Esophagus squamous epithelium (tissue), 4 donors: ENCODE measurements around the gene BANF2.

Experiments
- POLR2A ChIP-seq, 4 donors: fragments of 450-650 bp; IDR thresholded peaks; one replicate each; pipeline ENCODE4 v1.6.1; 2017; ENCODE audit warnings: antibody characterized with exemption in 4 of 4, mild to moderate bottlenecking in 4 of 4, moderate library complexity in 3 of 4
- TF ChIP-seq, protein P1 (sequence below), 6 experiments: fragments of 450-650 bp in 4 of 6; fragments of 200-600 bp in 2 of 6; sonication (generic) in 2 of 6; IDR thresholded peaks; one replicate each; pipeline ENCODE4 v1.5.1; 2016 to 2019; ENCODE audit warnings: antibody characterized with exemption in 6 of 6, mild to moderate bottlenecking in 4 of 6, moderate library complexity in 4 of 6

DNA sequence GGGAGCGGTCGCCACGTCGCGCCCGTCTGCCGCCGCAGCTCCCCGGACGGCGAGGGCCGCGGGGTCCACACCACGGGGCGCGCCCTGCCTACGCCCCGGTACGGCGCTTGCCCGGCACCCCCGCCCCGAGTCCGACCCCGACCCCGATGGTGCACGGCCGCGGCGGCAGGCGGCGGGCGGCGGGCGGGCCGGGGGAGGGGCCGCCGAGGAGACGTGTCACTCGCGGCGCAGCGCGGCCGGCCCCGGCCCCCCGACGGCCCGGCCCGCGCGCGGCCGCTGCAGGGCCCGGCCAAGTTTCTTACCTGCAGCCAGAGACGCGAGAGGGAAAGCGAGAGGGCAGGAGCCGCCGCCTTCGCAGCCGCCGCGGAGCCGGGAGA is 18.1 kb upstream of the BANF2 start:
- TF ChIP-seq, protein P1, sequence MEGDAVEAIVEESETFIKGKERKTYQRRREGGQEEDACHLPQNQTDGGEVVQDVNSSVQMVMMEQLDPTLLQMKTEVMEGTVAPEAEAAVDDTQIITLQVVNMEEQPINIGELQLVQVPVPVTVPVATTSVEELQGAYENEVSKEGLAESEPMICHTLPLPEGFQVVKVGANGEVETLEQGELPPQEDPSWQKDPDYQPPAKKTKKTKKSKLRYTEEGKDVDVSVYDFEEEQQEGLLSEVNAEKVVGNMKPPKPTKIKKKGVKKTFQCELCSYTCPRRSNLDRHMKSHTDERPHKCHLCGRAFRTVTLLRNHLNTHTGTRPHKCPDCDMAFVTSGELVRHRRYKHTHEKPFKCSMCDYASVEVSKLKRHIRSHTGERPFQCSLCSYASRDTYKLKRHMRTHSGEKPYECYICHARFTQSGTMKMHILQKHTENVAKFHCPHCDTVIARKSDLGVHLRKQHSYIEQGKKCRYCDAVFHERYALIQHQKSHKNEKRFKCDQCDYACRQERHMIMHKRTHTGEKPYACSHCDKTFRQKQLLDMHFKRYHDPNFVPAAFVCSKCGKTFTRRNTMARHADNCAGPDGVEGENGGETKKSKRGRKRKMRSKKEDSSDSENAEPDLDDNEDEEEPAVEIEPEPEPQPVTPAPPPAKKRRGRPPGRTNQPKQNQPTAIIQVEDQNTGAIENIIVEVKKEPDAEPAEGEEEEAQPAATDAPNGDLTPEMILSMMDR (IDR thresholded peaks at IDR 0.05): no peak
- no peak for TF ChIP-seq POLR2A (IDR thresholded peaks at IDR 0.05)
